ENCODE data around the gene TBC1D24.
"Not testable (repeated sequence)": the region's sequence is repeated elsewhere in the genome, so short reads cannot be mapped to it uniquely, and the experiment has no call there.

The TBC1D24 gene

GRCh38 chr16:2532494-2533141 lies 57.7 kb downstream of the TBC1D24 start:
- DNase-seq (ENCODE audit: low spot score): peak; percentile 63

GRCh38 chr16:2533142-2533755 lies 58.3 kb downstream of the TBC1D24 start:
- not testable (repeated sequence) for DNase-seq (ENCODE audit: low spot score)

GRCh38 chr16:2533912-2534311 lies 59.0 kb downstream of the TBC1D24 start:
- no peak for DNase-seq (ENCODE audit: low spot score)

GRCh38 chr16:2534335-2534734 lies 59.4 kb downstream of the TBC1D24 start:
- not testable (repeated sequence) for DNase-seq (ENCODE audit: low spot score)

GRCh38 chr16:2535625-2536013 lies 60.7 kb downstream of the TBC1D24 start:
- DNase-seq (ENCODE audit: low spot score): no peak

- DNase-seq (ENCODE audit: low spot score): peak; percentile 93
Measured at GRCh38 chr16:2537451-2538379, 62.8 kb downstream of the TBC1D24 start, which contains the start of gene PDPK1. Gene PDPK1, plus strand, starts transcription at chr16:2538021. Its CDS starts 92 bp downstream, at chr16:2538113.

- DNase-seq (ENCODE audit: low spot score): not testable (repeated sequence)
Measured at GRCh38 chr16:2539192-2539844, 64.4 kb downstream of the TBC1D24 start.

GRCh38 chr16:2539845-2540458 lies 65.0 kb downstream of the TBC1D24 start:
- DNase-seq (ENCODE audit: low spot score): not testable (repeated sequence)

- not testable (repeated sequence) for DNase-seq (ENCODE audit: low spot score)
Measured at GRCh38 chr16:2540912-2541311, 66.0 kb downstream of the TBC1D24 start.

GRCh38 chr16:2541409-2541808 lies 66.5 kb downstream of the TBC1D24 start:
- DNase-seq (ENCODE audit: low spot score): not testable (repeated sequence)

GRCh38 chr16:2543771-2544170 lies 68.8 kb downstream of the TBC1D24 start:
- DNase-seq (ENCODE audit: low spot score): not testable (repeated sequence)

- DNase-seq (ENCODE audit: low spot score): not testable (repeated sequence)
Measured at GRCh38 chr16:2550283-2550878, 75.5 kb downstream of the TBC1D24 start.

- DNase-seq (ENCODE audit: low spot score): not testable (repeated sequence)
Measured at GRCh38 chr16:2551420-2551889, 76.5 kb downstream of the TBC1D24 start.

GRCh38 chr16:2554709-2555425 lies 79.9 kb downstream of the TBC1D24 start:
- not testable (repeated sequence) for DNase-seq (ENCODE audit: low spot score)

All from iPS-NIHi11 (cell line).